NCI-H524 treated with DMSO at 0.1 percent for 48 hours (cell line): ENCODE results near the gene SLC48A1.

Source experiments
- DNase-seq: peaks from one replicate; lab custom pipeline; 2025; lab: John Stamatoyannopoulos, UW

The SLC48A1 gene

DNA sequence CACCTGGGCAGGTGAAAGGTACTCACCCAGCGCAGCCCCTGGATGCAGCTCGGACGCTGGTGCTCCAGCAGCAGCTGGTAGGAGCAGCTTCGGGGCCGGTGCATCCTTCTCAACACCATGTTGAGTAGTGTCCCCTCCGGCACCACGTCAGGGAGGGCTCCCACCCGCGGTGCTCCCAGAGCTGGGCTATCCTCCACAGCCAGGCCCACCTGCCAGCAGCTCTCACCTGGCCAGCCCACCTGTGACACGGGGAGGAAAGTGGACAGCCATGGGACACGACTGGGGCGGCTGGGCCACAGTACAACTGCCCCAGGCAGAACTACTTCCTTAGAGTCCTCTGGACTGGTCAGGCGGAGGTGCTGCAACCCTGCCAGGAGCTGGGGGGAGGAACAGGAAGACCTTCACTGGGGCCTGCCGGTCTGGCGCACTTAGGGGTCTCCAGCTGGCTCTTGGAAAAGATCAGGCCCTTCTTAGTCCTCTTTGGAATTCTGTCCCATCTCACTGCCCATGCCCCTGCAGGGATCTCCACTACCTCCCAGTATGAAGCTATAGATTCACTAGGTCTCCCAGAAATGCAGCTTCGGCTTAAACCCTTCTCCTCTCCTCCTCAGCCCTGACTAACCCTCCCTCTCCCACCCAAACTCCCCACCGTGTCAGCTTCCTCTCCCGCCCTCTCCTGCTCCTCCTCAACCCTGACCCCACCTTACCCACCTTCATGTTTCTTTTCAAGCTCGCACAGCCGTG is 15.0 kb upstream of the SLC48A1 start:
- DNase-seq: no peak

DNA sequence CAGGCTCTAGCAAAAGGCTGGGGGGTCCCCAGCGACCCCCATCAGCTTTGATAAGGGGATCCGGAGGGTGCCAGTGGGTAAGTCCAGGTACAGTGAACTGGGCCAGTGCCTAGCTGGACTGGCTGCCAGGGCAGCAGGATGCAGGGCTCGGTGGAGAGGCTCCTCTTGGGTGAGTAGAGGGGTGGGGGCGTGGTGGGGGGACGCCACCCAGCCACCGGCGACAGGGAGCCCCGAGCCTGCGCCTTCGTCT is 14.5 kb upstream of the SLC48A1 start:
- no peak for DNase-seq

- no peak for DNase-seq
Observed at GRCh38 chr12:47758834-47759690, 14.0 kb upstream of the SLC48A1 start, which contains the start of gene RAPGEF3. TSS of gene RAPGEF3 (minus strand) at chr12:47758880. CDS start at chr12:47758556, 324 bp downstream.

- DNase-seq: no peak
Observed at GRCh38 chr12:47762850-47763465, 10.1 kb upstream of the SLC48A1 start.

DNA sequence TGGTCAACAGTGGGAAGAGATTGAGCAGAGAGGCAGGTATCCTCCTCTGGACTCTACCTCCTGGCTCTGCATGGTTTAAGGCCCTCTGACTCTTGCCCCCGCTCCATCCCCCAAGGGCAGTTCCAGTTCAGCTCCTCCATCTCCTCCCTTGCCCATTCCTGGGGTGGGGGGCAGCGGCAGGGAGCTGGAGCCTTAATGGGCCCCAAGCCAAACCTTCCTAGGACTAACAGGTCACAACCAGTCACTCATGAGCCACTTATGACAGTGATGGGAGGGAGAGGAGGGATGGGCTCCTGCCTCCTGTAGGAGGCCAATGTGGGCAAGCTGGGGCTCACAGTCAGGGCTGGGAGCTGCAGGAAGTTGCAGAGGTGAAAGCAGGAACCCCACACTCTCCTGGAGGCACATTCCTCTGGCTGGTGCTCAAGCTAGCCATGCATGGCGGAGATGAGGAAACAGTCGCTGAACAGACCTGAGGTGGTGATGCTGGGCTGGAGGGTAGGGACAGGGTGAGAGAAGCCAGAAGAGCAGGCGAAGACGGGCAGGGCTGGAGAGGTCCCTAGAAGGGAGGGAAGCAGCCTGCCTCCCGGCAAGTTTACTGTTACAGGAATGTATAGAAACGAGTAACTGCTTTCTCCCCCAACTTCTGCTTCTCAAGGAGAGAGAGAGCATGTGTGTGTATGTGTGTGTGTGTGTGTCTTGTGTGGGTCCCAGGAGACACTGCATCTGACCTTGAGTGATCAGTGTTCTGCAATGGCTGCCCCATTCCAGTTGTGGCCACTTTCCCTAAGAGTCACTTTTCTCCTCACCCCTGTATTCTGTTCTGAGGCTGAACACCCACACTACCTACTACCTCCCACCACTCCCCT is 9.3 kb upstream of the SLC48A1 start:
- no peak for DNase-seq

DNA sequence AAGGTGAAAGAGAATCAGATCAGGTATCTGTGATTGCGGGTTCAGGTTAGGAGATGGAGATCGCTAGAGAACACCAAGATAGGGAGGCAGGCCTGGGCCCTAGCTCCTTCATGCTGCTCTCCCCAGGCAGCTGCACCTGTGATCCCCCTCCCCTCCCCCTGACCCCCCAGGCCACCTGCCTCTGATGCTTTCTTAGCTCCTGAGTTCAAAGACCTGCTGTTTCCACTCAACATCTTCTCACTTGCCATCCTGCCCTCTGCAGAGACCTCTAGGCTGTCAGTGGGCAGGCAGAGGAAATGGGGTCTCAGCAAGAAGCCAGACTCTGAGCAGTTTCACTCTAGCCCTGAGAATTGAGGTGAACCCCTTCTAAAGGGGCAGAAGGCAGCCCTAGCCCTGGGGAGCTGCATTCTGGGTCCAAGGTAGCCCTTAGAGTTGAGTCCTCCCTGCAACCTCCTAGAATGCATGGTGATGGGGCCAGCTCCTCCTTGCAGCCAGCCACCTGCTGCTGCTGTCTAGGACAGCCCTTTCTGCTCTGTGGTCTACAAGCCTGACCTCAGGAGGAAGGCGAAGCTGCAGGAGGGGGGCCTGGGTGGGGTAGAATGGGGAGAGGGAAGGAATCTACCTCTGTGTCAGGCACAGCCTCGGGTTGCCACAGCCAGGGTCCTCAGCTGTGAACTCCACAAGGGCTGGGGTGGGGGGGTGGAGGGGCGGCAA is 6.4 kb upstream of the SLC48A1 start:
- no peak for DNase-seq

DNA sequence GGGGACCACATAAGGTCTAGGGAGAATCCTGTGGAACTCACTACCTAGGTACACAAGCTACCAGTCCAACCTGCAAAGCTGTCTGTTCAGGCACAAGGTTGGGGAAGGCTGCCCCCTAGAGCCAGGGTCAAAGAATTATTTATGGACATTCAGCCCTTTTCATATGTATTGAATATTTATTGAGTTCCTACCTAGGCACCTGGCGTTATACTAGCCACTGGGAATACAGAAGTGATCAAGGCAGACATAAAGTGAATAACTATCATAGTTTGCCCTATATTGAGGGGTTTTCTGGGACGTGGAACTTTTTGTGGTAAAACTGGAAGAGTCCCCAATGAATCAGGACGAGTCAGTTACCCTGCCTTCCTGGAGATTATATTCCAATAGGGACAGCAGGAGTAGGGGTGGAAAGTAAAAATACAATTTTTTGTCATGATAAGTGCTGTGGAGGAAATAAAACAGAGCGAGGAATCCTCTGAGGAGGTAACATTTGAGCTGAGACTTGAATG is 5.8 kb upstream of the SLC48A1 start:
- DNase-seq: no peak

DNA sequence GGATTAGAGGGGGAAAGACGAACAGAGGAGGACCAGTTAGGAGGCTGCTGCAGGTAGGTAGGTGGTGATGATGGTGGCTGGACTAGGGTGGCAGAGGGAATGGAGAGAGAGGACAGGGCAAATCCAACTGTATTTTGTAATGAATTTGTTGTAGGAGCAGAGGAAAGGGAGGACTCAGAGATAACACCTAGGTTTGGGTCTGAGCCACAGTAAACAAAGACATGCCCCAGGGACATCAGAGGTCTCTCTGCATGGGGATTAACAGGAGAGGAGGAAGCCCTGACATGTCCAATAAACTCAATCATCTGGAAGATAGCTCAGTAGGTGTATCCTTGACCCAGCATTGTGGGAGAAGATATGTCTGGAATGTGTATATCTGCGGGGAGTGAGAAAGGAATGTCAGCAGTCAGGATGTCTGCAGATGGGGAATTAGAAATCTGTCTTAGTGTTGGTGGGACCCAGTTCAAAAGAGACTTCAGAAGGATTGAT is 4.7 kb upstream of the SLC48A1 start:
- no peak for DNase-seq

- no peak for DNase-seq
Observed at GRCh38 chr12:47769234-47770085, 3.6 kb upstream of the SLC48A1 start.

DNA sequence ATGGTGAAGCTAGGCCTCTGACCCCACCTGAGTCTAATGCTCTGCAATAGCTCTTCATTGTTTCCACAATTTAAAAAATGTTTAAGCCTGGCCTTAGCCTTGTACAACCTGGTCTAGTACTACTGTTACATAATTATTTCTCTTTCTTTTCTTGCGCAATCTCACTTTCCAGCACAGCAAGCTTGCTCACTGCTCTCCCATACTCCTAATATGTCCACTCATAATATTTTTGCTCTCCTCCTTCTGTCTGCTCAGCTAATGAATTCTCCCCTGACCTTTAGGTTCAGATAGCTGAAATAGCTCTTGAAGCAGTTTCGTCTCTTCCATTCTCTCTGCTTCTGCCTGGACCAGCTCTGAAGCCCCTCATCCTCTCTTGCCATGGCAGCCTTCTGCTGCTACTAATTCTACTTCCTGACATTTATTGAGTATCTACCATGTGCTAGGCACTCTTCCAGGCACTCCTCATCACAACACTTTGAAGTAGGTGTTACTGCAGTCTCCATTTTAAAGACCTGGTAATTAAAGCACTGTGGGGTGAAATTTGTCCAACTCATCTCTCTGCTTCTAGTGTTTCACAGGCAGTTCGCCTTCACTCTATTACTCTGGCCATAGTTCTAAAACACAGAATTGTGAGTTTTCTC is 2.8 kb upstream of the SLC48A1 start:
- DNase-seq: no peak

DNA sequence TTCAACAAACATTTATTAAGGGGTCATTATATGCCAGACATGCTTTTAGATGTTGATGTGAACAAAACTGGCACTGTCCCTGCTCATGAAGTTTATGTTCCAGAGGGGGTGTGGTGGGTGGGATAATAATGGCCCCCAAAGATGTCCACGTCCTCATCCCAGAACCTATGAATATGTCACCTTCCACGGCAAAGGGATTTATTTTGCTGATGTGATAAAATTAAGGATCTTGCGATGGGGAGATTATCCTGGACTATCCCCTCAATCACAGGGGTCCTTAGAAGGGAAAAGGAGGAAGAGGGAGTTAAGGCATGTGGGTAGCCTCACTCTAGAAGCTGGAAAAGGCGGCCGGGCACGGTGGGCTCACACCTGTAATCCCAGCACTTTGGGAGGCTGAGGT is 1.7 kb upstream of the SLC48A1 start:
- no peak for DNase-seq

DNA sequence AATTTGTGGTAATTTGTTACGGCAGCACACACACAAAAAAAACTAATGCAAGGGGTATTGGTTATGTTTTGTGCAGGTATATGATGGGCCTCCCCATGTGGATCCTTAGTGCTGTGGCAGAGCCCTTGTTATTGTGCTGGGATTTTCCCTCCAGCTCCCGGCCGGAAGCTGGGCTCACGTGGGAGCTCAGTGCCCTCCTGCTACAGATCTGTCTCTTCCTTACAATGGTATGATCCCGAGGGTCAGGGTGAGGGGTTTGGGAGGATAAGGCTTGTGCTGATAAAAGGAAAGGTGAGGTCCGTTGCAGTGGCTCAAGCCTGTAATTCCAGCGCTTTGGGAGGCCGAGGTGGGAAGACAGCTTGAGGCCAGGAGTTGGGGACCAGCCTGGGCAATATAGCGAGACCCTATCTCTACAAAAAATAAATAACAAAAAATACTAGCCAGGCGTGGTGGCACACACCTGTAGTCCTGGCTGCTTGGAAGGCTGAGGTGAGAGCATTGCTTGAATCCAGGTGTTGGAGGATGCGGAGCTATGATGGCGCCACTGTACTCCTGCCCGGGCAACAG is 861 bp upstream of the SLC48A1 start:
- DNase-seq: no peak

DNA sequence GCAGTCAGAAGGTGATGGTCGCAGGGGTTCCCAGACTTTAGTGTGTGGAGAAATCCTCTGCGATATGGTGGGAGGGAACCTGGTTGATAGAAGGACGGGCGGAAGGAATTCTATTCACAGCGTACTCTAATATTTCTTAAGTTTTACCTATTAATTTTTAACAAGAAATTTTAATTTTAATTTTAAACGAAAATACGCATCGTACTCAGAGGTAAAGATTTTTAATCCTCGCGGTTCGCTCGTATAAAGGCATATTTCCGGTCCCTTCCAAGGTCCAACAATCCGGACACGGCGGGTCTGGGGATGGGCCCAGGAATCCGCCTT is 338 bp upstream of the SLC48A1 start:
- DNase-seq: no peak

DNA sequence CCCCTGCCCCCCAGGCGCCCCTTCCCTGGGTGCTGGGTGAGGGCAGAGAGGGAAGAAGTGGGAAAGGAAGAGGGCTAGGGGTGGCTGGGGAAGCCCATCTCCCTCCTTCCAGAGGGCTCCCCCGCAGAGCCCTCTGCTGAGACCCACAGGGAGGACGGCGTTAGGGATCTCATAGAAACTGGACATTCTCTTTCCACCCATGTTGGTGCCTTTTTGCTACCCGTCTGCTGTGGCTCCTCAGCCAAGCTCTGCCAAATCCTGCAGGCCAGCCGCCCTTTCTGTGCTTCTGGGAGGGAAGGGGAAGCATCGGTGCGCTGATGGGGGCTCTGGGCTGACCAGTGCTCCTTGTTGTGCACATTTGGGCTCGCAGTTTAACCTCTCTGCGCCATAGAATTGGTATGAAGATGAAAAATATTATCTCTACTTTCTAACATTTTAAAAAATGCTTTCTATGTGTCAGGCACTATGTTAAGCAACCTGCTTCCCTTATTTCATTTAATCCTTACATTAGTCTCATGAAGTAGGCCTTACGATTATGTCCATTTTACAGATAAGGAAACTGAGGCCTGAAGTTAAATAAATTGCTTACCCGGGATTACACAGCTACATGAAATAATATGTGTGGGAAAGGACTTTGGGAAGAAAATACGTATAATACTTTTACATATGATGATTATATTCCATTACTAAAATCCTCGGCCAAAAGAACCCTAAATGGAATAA is 981 bp downstream of the SLC48A1 start:
- no peak for DNase-seq

DNA sequence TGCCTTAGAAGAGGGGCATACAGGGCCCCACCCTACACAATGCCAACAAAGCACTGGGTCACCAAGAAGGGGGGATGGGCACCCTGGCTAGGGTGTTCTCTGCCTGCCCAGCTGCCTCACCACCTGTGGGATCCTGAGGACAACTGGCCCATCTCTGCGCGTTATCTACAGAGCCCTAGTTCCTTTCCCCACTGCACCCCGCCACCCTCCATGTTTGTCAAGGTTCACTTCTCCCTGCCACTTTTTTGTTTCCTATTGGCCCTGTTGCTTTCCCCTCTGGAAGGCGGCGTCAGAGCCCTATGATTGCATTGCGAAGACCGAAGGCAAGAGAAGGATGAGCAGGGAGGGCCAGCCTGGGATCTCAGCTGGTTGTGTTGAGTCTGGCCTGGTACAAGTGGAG is 1.6 kb downstream of the SLC48A1 start:
- no peak for DNase-seq

DNA sequence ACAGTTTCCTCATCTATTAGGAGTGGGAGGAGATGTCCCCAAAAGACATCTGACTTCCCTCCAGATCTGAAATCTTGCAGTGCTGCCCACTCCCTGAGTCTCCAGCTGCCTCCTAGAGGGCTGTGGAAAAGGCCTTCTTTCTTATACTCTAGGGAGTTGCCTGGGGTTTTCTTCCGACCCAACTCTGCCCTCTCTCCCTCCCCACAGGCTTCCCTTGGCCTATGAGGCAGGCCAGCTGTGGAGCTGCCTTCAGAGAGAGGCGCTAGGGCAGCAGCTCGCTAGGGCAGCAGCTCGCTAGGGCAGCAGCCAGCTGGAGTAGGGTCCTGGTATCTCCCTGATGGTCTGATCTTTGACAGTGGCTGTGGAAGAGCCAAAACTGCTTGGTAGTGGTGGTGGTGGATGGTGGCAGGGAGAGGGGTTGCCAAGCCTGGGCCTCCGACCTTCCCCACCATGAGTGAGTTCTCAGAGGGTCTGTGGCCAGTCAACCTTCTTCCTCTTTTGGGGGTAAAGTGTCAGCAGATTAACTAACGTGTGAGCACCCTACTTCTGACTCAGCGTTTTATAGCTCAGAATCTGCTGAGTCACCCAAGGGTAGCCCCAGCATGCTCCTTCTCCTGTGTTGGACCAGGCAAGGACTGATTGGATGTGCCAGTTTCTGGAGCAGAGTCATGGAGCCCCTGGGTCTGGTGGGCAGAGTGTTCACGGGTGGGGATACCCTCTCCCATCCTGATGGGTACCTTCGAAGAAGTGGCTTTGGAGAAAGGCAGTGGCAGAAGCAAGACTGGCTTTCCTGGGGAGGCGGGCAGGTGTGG is 2.3 kb downstream of the SLC48A1 start:
- DNase-seq: no peak

- DNase-seq: no peak
Observed at GRCh38 chr12:47776471-47777143, 3.6 kb downstream of the SLC48A1 start.
